GM12864 (cell line): Measurements from ENCODE around the gene CBFA2T3.
"Not testable (repeated sequence)": the region's sequence is repeated elsewhere in the genome, so short reads cannot be mapped to it uniquely, and the experiment has no call there.

ENCODE experiments used
- DNase-seq: peaks from one replicate; pipeline ENCODE4 v3.0.0-alpha.2; 2011; ENCODE audit warnings: low read depth
- H3K4me3 ChIP-seq: 2 replicates; pipeline ENCODE4 v1.5.1; 2011; ENCODE audit warnings: mild to moderate bottlenecking, low read depth, low read length, control low read depth
- CTCF ChIP-seq: IDR thresholded peaks from 2 replicates; pipeline ENCODE4 v1.5.1; 2011; ENCODE audit warnings: low read depth, mild to moderate bottlenecking, moderate library complexity, low read length, control low read depth, inconsistent platforms; ENCODE audit errors: missing control alignments

Gene CBFA2T3

GRCh38 chr16:88919936-88920335, 57.1 kb downstream of the CBFA2T3 start:
- no peak overlapping the region for H3K4me3 ChIP-seq
- TF ChIP-seq CTCF = no peak
- no peak for DNase-seq

DNA sequence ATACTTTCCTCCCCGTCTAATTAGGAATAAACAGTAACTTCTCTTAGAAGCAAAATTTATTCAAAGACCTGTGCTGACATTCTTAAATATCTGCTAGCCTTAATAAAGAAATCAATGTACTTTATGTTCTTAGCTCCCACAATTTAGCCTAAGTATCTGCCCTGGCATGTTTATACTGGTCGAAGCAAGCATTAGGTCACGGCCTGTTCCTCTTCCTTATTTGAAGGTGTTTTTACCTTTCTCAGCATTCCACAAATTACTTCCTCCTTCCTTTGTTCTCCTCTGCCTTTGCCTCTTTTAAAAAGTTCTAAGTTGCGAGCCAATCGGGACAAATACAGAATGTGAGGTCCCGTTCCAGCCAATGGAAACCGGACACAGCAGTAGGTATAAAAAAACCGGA, 58.1 kb downstream of the CBFA2T3 start:
- DNase-seq, H3K4me3 ChIP-seq: not testable (repeated sequence)

- H3K4me3 ChIP-seq = no peak overlapping the region
- DNase-seq = no peak
- TF ChIP-seq CTCF = no peak
Observed at GRCh38 chr16:88917915-88918627, 58.9 kb downstream of the CBFA2T3 start.

GRCh38 chr16:88917146-88917914, 59.7 kb downstream of the CBFA2T3 start:
- H3K4me3 ChIP-seq = no peak overlapping the region
- DNase-seq = no peak
- TF ChIP-seq CTCF = no peak

- H3K4me3 ChIP-seq = no peak overlapping the region
- DNase-seq = no peak
- TF ChIP-seq CTCF = no peak
Observed at GRCh38 chr16:88915639-88916327, 61.2 kb downstream of the CBFA2T3 start.

- no peak for DNase-seq
- TF ChIP-seq CTCF = no peak
- no peak overlapping the region for H3K4me3 ChIP-seq
Observed at GRCh38 chr16:88914750-88915368, 62.1 kb downstream of the CBFA2T3 start.

- DNase-seq = no peak
Observed at GRCh38 chr16:88913870-88914269, 63.1 kb downstream of the CBFA2T3 start.

More at GRCh38 chr16:88913870-88914269, 63.1 kb downstream of the CBFA2T3 start:
- no peak for TF ChIP-seq CTCF
- no peak overlapping the region for H3K4me3 ChIP-seq
